Keratinocyte (primary cell): ENCODE measurements around the gene MRTFA. TPM values are rescaled to one million over a fixed set of nuclear protein-coding genes. Genes with fewer than 3 reads are reported as not detected.

Experiments
- DNase-seq: peaks from one replicate; pipeline ENCODE4 v3.0.0-alpha.2; 2011; ENCODE audit warnings: low read depth, missing footprints, low spot score
- FAIRE-seq: peaks from 2 replicates; lab custom pipeline; 2011; peaks lifted over from hg19 to GRCh38; lab: Jason Lieb, UNC
- H2AFZ ChIP-seq: 2 replicates; pipeline ENCODE4 v1.6.0; 2012; ENCODE audit warnings: low read length, control low read depth, inconsistent platforms; ENCODE audit not compliant: control insufficient read depth
- H3K27ac ChIP-seq: 2 replicates; pipeline ENCODE4 v1.5.1; 2011; ENCODE audit warnings: low read length; ENCODE audit not compliant: control insufficient read depth, insufficient read depth
- H3K27me3 ChIP-seq: 3 replicates; pipeline ENCODE4 v1.6.0; 2011; ENCODE audit warnings: low read length; ENCODE audit not compliant: control insufficient read depth, insufficient read depth; ENCODE audit errors: extremely low read depth
- H3K36me3 ChIP-seq, 2 experiments: 2 replicates in 1 of 2; 3 replicates in 1 of 2; pipeline ENCODE4 v1.5.1; 2011; ENCODE audit warnings: low read length in 2 of 2, mild to moderate bottlenecking in 1 of 2; ENCODE audit not compliant: control insufficient read depth in 2 of 2, insufficient read depth in 2 of 2; ENCODE audit errors: extremely low read depth in 1 of 2
- H3K4me1 ChIP-seq: 3 replicates; pipeline ENCODE4 v1.5.1; 2011; ENCODE audit warnings: low read length; ENCODE audit not compliant: control insufficient read depth, insufficient read depth; ENCODE audit errors: extremely low read depth
- H3K4me2 ChIP-seq: 3 replicates; pipeline ENCODE4 v1.6.0; 2011; ENCODE audit warnings: low read depth, low read length; ENCODE audit not compliant: control insufficient read depth, insufficient read depth; ENCODE audit errors: extremely low read depth
- H3K4me3 ChIP-seq, 3 experiments: fragments of 200-600 bp in 1 of 3; sonication (generic) in 1 of 3; 2 replicates in 2 of 3; 3 replicates in 1 of 3; pipeline ENCODE4 v1.5.1; 2011 to 2016; ENCODE audit warnings: low read length in 3 of 3, mild to moderate bottlenecking in 3 of 3, control low read depth in 2 of 3, inconsistent platforms in 1 of 3, low read depth in 1 of 3, mixed read lengths in 1 of 3, mixed run types in 1 of 3, moderate library complexity in 1 of 3; ENCODE audit not compliant: control insufficient read depth in 2 of 3, insufficient read depth in 2 of 3; ENCODE audit errors: extremely low read depth in 1 of 3
- H3K79me2 ChIP-seq: 2 replicates; pipeline ENCODE4 v1.6.0; 2012; ENCODE audit warnings: low read length; ENCODE audit not compliant: control insufficient read depth, insufficient read depth
- H3K9ac ChIP-seq: 3 replicates; pipeline ENCODE4 v1.6.0; 2011; ENCODE audit warnings: low read length; ENCODE audit not compliant: control insufficient read depth, insufficient read depth; ENCODE audit errors: extremely low read depth
- H3K9me1 ChIP-seq: 3 replicates; pipeline ENCODE4 v1.6.0; 2011; ENCODE audit warnings: low read length; ENCODE audit not compliant: control insufficient read depth, insufficient read depth; ENCODE audit errors: extremely low read depth
- H3K9me3 ChIP-seq: 2 replicates; pipeline ENCODE4 v1.5.1; 2012; ENCODE audit warnings: low read depth, low read length; ENCODE audit not compliant: control insufficient read depth
- H4K20me1 ChIP-seq: 3 replicates; pipeline ENCODE4 v1.6.0; 2011; ENCODE audit warnings: low read length; ENCODE audit not compliant: control insufficient read depth, insufficient read depth; ENCODE audit errors: extremely low read depth
- CTCF ChIP-seq, 3 experiments: IDR thresholded peaks in 1 of 3; conservative IDR thresholded peaks in 1 of 3; optimal IDR thresholded peaks in 1 of 3; 2 replicates in 2 of 3; 3 replicates in 1 of 3; pipeline versions ENCODE3 to v1.5.1; 2011; ENCODE audit warnings: low read length in 3 of 3, mild to moderate bottlenecking in 3 of 3, moderate library complexity in 2 of 3, control low read depth in 1 of 3, inconsistent platforms in 1 of 3; ENCODE audit not compliant: insufficient read depth in 2 of 3; ENCODE audit errors: extremely low read depth in 1 of 3
- EZH2 ChIP-seq: IDR thresholded peaks from one replicate; pipeline ENCODE4 v1.6.1; 2012; ENCODE audit warnings: inconsistent platforms, mild to moderate bottlenecking, low read length, moderate library complexity
- dilution Hi-C: fragments of 300-500 bp; cut with MboI; formaldehyde crosslinking; loops from one replicate; pipeline ENCODE4 v1.7.0; 2020; ENCODE audit warnings: low sequenced_read_pairs; ENCODE audit not compliant: extremely low pct_ligation_motif_present
- polyA plus RNA-seq, 5 experiments: library from polyadenylated mRNA; depleted of rRNA in 3 of 5; stranded (reverse) in 3 of 5; stranded (forward) in 1 of 5; unstranded in 1 of 5; fragments of >200 nt; gene quantifications; 1 replicate in 1 of 5; 2 replicates in 3 of 5; 3 replicates in 1 of 5; pipeline versions ENCODE4 v1.2.1 to v1.2.3, GENCODE V29; 2011 to 2012; ENCODE audit warnings: missing spikeins in 2 of 5, low read depth in 1 of 5, low replicate concordance in 1 of 5

MRTFA gene
- polyA plus RNA-seq, 1 donor (not counting 4 experiments of a cell fraction or from before 2014, with no cell fraction given): 6.5 TPM

- FAIRE-seq: no peak
- no peak overlapping the region for H3K27ac ChIP-seq
Observed at GRCh38 chr22:40673017-40673416, 36.5 kb upstream of the MRTFA start.

GRCh38 chr22:40671796-40672360, 35.4 kb upstream of the MRTFA start:
- no peaks in the 10 kb centered on the region for H3K27me3 ChIP-seq
- no peaks in the 10 kb centered on the region for H3K9me1 ChIP-seq
- no peaks in the 10 kb centered on the region for H4K20me1 ChIP-seq
- H3K4me2 ChIP-seq: no peak overlapping the region
- no peak overlapping the region for H2AFZ ChIP-seq
- dilution Hi-C loops: no loop called here
- no peak overlapping the region for H3K9ac ChIP-seq
- H3K27ac ChIP-seq: no peak overlapping the region
- H3K4me1 ChIP-seq: peaks cover 22% of the 10 kb centered on the region
- no peak for TF ChIP-seq EZH2
- no peak for TF ChIP-seq CTCF (optimal IDR thresholded peaks at IDR 0.05 in 1 of 3, IDR thresholded peaks at IDR 0.05 in 1 of 3, conservative IDR thresholded peaks at IDR 0.05 in 1 of 3; ENCODE audit: extremely low read depth in 1 of 3, insufficient read depth in 2 of 3, low read length in 3 of 3)
- FAIRE-seq (no peak), DNase-seq (no peak)
- no peaks in the 10 kb centered on the region for H3K79me2 ChIP-seq
- no peak overlapping the region for H3K4me3 ChIP-seq
- no peaks in the 10 kb centered on the region for H3K9me3 ChIP-seq
- no peaks in the 10 kb centered on the region for H3K36me3 ChIP-seq

More at GRCh38 chr22:40673017-40673416, 36.5 kb upstream of the MRTFA start:
- no peak for DNase-seq
- Histone ChIP-seq H3K36me3 (no peaks in the 10 kb centered on the region), H2AFZ (no peak overlapping the region), H3K27me3 (no peaks in the 10 kb centered on the region), H4K20me1 (no peaks in the 10 kb centered on the region), H3K9me3 (no peaks in the 10 kb centered on the region), H3K4me3 (no peak overlapping the region), H3K79me2 (no peaks in the 10 kb centered on the region), H3K9ac (no peak overlapping the region), H3K4me2 (no peak overlapping the region), H3K4me1 (peaks cover 22% of the 10 kb centered on the region), H3K9me1 (no peaks in the 10 kb centered on the region)
- TF ChIP-seq CTCF (optimal IDR thresholded peaks at IDR 0.05 in 1 of 3, IDR thresholded peaks at IDR 0.05 in 1 of 3, conservative IDR thresholded peaks at IDR 0.05 in 1 of 3; ENCODE audit: extremely low read depth in 1 of 3, insufficient read depth in 2 of 3, low read length in 3 of 3): no peak
- no peak for TF ChIP-seq EZH2
- dilution Hi-C loops: no loop called here
